ENCODE results near the gene SETD1B. TPM values are rescaled to one million over a fixed set of nuclear protein-coding genes. Genes with fewer than 3 reads are reported as not detected.
"Not testable (repeated sequence)": the region's sequence is repeated elsewhere in the genome, so short reads cannot be mapped to it uniquely, and the experiment has no call there.

Gene SETD1B
- total RNA-seq, 1 donor from 2014 or later, result 1.8 TPM

DNA sequence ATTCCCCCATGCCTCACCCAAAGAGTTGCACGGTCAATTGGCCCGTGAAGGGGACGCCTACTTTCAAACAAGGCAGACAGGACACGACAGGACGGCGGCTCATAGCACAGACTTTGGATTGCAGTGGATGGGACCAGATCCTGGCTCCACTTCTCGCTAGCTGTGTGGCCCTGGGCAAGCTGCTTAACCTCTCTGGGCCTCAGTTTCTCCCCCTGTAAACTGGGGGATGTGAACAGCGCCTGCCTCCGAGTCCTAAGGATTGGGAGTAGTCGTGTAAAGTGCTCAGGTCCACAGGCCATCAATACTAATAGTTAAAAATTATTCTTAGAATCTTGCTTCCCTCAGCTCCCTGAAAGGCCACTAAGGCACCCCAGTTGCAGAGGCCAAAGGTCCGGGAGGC, 23.4 kb upstream of the SETD1B start:
- DNase-seq (ENCODE audit: low read depth, low spot score), result no peak

DNA sequence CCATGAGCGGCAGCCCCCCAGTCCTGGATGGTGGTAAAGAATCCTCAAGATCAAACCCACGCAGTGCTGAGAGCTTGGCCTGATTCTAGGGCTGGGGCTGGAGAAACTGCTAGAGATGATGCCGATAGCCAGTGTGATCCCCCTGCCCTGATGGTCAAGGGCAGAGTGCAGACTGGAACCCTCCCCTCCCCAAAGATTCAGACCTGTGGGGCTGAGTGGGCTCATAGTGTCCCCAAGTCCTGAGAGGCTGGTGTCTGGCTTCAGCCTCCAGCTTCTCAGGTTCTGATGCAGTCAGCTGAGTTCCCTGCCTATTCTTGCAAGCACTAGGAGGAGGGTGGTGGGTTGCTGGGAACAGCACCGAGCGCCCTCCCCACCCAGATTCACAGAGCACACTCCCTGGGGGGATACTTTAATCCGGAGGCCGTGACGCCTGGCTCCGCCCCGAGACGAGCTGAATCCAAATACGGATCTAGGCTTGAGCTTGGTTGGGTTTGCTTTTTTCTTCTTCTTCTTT, 22.3 kb upstream of the SETD1B start:
- no peak for DNase-seq (ENCODE audit: low read depth, low spot score)

DNA sequence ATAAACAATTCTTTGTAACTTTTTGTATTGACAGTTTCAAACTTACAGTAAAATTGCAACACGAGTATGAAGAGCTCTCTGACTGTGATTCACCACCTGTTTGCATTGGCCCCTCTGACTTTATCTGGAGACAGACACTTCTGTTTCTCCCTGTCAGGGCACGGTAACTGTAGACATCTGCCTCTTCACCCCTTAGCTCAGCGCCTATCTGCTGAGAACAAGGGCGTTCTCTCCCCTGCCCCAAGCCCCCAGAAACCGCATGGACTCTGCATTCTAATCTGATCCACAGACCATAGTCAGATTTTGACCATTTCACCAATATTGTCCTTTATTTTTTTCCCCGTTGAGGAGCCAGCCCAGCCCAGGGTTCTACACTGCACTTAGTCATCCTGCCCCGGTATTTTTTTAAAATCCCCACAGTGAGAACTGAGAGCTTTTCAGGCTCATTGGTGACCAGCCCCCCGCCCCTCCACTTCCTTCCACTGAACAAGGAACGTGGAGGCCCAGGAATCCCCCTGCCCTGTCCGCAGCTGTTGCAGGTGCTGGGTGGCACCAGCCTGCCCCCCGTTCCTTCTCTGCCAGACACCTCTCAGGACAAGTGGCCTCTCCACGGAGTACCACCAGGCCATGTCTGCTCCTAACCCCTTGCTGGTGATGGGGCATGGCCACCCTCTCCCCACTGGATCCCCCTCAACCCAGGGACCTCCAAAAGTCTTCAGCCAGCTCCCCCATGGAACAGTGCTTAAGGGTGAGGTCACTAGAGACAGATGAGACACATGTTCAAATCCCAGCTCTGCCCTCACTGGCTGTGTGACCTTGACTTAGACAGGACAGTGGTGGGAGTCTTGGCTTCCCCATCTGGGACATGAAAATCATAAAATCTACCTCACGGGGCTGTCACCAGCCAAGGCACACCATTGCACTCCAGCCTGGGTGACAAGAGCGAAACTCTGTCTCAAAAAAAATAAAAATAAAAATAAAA, 21.5 kb upstream of the SETD1B start:
- DNase-seq (ENCODE audit: low read depth, low spot score), result no peak

DNA sequence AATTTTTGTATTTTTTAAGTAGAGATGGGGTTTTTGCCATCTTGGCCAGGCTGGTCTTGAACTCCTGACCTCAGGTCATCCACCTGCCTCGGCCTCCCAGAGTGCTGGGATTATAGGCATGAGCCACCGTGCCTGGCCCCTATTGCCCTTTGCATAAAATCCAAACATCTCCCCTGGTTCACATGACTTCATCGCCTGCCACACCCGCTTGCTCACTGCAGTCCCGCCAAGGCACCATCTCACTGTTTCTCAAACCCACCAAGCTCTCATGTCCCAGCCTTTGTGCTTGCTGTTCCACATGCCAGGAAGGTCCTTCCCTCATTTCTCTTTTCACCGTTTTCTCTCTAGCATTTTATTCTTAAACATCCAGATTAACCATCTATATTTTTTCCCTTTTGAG, 20.0 kb upstream of the SETD1B start:
- DNase-seq (ENCODE audit: low read depth, low spot score), result no peak

DNA sequence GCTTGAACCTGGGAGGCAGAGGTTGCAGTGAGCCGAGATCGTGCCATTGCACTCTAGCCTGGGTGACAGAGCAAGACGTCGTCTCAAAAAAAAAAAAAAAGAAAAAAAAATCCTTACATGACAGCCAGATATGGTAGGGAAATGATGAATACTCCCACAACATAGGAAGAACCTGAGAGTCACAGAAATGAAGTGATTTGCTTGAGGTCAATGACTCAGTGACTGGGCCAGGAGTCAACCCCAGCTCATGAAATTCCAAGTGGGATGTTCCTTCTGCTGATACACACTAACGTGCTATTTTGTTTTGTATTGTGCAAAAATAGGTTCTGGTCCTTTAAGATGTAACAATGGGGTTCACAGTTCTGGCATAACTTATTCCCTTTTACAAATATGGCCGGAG, 19.3 kb upstream of the SETD1B start:
- DNase-seq (ENCODE audit: low read depth, low spot score), result no peak

DNA sequence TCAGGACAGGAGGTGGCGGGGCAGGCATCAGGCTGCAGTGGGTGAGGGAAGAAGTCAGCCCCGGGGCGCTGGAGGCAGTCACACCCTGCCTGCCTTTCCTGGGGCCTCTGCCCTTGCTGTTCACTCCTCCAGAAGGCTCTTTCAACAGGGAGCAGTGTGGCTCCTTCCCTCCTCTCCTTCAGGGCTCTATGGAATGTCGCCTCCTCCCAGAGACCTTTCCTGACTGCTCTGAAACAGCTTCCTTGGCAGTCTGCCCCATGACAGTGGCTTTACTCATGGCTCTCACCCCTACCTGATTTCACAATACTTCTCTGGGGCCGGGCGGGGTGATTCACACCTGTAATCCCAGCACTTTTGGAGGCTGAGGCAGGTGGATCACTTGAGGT, 17.4 kb upstream of the SETD1B start:
- no peak for DNase-seq (ENCODE audit: low read depth, low spot score)

DNA sequence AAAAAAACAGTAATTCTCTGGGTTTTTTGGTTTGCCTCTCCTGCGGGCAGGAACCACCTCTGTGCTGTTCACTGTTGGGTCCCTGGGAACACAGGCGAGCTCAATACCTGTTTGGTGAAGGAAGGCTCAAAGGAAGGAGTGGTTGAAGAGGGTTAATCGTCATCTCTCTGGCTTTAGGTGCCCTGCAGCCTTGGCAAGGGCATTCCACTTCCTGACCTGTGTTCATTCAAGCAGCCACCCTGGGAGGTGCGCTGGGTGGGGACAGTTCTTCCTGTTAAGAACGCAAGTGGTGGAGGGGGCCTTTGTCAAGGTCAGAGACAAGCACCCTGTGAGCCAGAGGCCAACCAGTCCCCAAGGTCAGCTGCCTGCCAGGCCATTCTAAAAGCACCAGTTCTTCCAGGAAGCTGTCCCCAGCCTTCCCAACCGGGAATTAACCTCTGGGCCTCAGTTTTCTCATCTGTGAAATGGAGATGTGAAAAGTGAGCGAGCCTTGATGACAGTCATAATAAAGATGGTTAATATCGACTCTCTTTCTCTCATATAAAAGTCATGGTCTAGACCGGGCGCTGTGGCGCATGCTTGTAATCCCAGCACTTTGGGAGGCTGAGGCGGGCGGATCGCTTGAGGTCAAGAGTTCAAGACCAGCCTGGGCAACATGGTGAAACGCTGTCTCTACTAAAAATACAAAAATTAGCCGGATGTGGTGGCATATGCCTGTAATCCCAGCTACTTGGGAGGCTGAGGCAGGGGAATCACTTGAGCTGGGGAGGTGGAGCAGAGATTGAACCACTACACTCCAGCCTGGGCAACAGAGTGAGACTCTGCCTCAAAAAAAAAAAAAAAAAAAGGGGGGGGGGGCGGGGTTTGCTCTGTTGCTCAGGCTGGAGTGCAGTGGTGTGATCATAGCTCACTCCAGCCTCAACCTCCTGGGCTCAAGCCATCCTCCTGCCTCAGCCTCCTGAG, 16.5 kb upstream of the SETD1B start:
- DNase-seq (ENCODE audit: low read depth, low spot score), result no peak

DNA sequence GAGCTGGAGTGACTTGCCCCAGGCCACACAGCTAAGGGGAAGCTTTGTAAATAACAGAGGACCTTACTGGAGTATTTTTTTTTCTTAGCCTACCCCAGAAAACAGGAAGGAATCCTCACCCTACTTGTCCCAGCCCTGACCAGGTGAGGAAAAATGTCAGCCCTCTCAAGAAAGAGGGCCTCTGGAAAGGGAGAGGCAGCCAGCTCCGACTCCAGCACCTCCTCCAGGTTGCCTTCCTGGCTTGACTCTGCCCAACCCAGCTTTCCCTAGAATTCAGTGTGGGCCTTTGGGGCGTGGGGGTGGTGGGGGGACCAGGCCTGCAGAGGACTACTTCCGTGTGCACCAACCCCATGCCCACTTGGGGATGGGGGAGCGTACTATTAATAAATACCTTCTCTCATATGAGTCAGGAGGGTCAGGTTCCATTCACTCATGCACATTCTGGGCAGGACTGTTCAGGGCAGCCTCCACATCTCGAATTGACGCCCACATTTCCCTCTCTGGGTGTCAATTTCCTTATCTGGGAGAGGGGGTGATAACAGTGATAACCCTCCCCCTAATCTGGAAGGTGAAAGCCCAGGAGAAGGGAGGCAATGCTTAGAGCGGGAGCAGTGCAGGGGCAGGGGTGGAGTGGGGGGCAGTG, 15.5 kb upstream of the SETD1B start:
- DNase-seq (ENCODE audit: low read depth, low spot score), result no peak

DNA sequence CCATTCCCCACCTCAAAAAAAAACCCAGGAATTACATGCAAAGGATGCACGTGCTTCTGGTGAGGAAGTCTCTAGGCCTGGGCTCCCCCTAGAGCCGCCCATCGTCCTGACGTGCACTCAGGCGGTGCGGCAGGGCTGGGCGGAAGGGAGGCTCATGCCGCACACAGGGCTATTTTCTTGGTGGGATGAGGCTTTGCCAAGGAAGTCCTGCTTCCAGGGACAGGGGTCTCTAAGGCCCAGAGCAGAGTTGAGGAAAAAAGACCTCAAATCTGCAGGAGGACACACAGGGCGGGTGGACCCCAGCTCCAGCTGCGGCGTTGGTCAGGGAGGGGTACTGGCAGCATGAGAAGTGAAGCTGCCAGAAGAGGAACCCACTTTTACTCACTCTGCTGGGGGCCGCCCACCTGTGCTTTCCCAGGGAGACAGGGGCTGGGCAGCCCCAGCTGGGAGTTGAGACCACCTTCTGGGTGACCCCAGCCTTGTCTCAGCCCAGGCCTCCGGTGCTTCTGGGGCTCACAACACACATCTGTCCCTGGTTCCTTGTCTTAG, 14.5 kb upstream of the SETD1B start:
- no peak for DNase-seq (ENCODE audit: low read depth, low spot score)

DNA sequence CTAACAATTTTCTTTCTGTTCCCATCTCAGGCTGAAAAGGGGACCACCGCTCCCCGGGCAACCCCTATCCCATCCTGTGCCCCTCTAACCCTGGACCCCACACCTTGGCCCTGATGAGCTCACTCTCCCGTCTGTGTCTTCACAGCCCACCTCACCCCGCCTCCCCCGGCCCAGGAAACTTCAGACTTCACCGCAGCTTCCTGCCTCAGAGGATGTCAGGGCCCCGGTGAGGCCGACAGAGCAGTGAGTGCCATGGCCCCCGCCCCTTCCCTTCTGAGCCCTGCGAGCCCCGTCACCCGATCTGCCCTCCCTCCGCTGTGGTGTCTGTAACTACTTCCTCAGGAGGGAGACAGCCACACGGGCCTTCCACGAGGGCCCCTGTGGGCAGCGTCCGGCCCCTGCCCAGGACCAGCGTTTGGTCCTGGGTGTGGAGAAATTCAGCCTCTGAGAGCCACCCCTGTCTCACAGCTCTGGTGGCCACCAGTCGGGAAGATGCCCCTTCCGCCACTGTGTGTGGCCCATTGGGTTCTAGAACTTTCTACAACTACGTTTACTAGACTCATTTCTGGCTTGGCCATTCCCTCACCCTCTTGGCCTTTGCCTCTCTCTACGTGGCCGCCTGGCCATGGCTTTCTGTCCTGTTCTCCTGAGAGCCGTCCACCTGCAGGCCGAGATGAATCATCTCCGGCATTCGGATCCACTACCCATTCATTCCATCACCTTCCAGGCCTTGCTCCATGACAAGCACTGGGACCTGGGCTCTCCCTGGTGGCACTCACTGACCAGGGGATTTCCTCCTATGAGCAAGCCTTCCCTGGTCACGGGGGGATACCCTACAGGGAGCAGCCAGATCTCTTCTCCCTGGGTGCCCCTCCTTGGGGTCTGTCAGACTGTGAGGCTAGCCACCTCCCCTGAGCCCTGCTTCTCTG, 13.7 kb upstream of the SETD1B start:
- DNase-seq (ENCODE audit: low read depth, low spot score), result no peak

DNA sequence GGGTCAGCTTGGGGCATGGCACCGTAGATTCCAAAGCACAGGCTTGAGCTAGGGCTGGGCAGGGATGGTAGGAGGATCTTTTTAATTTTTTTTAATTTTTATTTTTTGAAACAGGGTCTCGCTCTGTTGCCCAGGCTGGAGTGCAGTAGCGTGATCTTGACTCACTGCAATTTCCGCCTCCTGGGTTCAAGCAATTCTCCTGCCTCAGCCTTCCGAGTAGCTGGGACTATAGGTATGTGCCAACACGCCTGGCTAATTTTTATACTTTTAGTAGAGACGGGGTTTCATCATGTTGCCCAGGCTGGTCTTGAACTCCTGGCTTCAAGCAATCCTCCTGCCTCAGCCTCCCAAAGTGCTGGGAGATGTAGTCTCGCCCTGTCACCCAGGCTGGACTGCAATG, 13.0 kb upstream of the SETD1B start:
- not testable (repeated sequence) for DNase-seq (ENCODE audit: low read depth, low spot score)

DNA sequence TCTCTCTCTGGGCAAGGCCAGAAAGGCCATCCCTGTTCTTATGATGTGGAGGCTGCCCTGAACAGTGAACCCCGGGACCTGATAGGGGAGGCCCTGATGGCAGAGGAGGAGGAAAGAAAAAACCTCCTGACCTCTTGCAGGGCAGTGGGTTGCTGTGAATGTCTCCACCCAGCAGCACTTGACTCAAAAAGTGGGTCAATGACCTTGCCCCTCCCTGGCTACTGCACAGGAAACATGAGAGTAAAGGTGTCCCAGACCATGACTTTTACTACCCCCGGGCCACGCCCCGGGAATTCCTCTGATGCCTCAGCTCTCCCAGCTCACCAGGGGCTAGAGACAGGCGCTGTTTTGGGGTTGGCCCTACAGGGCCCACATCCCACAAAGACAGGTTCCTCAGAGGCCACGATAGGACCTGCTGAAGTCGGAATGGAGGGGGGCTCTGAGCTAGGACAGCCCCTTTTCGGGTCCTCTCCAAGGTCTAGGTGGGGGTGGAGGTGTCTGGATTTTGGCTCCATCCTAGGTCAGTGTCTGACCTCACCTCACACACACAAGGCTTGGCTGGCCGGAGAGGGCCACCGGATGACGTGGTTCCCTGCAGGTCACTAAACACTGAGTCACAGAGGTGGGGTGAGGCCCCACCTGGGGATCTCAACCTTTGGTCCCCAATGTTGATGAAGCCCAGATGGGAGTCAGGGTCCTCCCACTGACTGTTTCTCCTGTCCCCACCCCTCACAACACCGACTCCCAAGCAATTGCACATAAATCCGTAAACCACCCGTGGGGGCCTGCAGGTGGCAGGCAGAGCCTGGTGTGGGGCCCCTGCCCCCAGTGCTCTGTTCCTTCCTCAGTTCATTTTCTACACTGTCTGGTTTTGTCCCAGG, 11.9 kb upstream of the SETD1B start:
- no peak for DNase-seq (ENCODE audit: low read depth, low spot score)

DNA sequence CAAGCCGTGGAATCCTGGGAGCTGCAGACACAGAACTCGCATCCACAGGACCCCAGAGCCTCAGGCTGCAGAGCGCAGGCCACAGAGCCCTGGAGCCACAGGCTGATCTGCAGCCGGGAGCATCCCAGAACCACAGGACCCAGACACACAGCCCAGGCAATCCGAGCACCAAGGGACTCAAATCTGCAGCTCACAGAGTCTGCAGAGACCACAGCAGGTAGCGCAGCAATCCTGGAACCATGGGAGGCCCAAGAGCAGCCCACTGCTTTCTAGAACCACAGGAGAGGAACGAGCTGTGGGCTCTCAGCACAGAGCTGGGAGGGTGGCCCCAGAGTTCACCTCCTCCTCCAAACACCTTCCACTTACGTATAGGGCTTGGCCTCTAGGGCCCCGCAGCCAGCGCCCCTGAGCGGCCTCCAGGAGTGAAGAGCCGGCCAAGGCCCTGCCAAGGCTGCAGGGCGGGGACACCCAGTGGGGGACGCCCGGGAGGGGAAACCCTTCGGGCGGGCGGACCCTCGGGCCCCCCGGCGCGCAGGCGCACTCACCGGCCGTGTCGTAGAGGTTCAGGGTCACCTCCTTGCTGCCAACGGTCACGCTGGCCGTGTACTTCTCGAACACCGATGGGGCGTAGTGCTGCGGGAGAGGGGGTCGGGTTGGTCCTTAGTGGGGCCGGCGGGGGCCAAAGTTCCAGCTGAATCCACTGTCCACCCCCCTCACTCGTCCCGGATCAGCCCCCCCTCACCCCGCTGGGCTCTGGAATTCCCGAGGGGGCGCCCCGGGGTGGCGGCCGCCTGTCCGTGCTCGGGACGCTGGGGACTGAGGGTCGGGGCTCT, 11.0 kb upstream of the SETD1B start:
- no peak for DNase-seq (ENCODE audit: low read depth, low spot score)

DNA sequence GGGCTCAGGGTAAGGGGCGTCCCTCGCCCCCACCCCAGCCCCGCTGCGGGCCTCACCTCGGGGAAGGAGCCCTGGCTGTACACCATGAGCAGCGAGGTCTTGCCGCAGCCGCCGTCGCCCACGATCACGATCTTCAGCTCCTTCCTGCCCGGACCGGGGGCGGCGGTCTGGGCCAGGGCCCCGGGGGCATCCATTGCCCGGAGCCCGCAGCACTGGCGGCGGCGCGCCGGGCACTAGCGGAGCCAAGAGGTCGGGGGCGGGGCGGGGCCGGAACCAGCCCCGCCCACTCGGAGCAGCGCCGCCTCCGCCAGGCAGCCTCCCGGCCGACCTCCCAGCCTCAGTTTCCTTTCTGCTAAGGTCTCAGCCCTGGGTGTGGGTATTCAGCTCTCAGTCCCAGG, 10.4 kb upstream of the SETD1B start, which contains the start of gene RHOF:
RHOF (minus strand) TSS at position 249 of the 398 bp plus-strand sequence; CDS start at position 194, 55 bp downstream.
- no peak for DNase-seq (ENCODE audit: low read depth, low spot score)

DNA sequence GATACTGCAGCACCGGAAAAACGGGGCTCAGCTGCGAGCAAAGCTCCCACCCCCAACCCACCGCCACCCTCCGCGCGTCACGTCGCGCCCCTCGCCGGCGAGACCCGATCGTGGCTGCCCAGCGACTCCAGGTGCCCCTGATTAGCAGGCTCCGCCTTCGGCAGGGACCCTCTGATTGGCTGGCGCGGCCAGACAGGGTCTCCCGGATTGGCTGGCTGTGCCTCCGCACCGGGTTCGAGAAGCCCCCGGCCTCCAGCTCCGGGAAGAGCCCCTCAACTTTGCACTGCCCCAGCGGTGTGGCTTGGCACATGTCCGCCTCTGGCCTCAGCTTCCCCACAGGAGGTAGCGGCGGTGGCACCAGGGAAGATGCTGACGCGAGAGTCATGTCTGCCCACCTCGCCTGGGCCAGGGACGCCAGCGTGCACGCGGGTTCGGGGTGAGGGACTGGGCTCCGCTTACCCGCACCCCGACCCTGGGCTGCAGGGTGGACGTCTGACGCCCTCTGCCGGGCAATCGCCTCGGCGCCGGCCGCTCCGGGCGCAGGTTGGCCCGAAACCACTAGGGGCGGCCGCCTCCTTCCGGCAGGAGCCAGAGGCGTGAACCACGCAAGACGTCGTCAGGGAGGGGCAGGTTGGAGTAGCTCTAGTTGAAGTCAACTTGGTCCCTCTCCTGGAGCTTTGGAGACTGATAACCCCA, 9.8 kb upstream of the SETD1B start:
- no peak for DNase-seq (ENCODE audit: low read depth, low spot score)

DNA sequence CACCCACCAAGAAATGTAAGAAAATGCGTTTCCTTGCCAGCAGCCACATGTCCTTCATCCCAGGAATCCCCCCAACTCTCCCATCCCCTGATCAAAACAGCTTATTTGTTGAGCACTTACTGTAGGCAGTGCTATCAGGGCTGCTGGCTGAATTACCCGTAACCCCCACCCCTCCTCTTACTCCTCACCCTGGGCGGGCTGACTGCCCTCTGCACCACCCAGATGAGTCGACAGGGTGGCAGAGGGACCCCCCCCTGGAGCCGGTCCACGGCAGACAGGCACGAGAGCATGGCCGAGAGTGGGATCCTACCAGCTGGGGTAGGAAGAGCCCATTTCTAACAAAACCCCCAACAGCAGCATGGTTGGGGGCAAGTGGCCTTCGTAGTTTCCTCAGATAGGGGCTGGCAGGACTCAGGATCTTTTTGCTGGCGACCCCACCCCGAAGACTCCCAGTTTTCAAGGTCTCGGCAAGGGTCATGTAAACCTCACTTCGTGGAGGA, 9.2 kb upstream of the SETD1B start:
- no peak for DNase-seq (ENCODE audit: low read depth, low spot score)

Measured in pulmonary artery endothelial cell (primary cell).